Upper lobe of right lung (tissue), 1 donor: Measurements from ENCODE around the gene ILDR2. TPM values are rescaled to one million over a fixed set of nuclear protein-coding genes. Genes with fewer than 3 reads are reported as not detected.
A peak's percentile ranks its signal among the peaks of the same experiment; 100 is the strongest.

Experiments
- ATAC-seq: fragments of 200-7000 bp; cut with Tn5 transposase; one replicate; pipeline ENCODE4 v1.9.1; 2020; ENCODE audit warnings: mild to moderate bottlenecking, moderate library complexity
- DNase-seq: peaks from one replicate; pipeline ENCODE4 v3.0.0-alpha.2; 2020
- H3K27ac ChIP-seq: fragments of 200-600 bp; one replicate; pipeline ENCODE4 v1.8.0; 2022
- H3K27me3 ChIP-seq: fragments of 200-600 bp; one replicate; pipeline ENCODE4 v1.8.0; 2022; ENCODE audit warnings: mild to moderate bottlenecking
- H3K36me3 ChIP-seq: fragments of 200-600 bp; one replicate; pipeline ENCODE4 v1.8.0; 2022
- H3K4me1 ChIP-seq: fragments of 200-600 bp; one replicate; pipeline ENCODE4 v1.8.0; 2022
- H3K4me3 ChIP-seq: fragments of 200-600 bp; one replicate; pipeline ENCODE4 v1.8.0; 2022; ENCODE audit warnings: mild to moderate bottlenecking
- H3K9me3 ChIP-seq: fragments of 200-600 bp; one replicate; pipeline ENCODE4 v1.8.0; 2022
- CTCF ChIP-seq: fragments of 200-600 bp; IDR thresholded peaks from one replicate; pipeline ENCODE4 v1.8.0; 2022; ENCODE audit warnings: antibody characterized with exemption
- intact Hi-C: fragments of 100-400 bp; cut with DNase I; formaldehyde crosslinking; loops from one replicate; pipeline ENCODE4 v1.11.0; 2022
- long read RNA-seq: library from polyadenylated mRNA; unstranded; transcript quantifications from one replicate; pipeline ENCODE4 v2.0.0, GENCODE V29; 2021
- total RNA-seq: library from RNA; stranded (reverse); fragmentation: NEBNext Ultra II Directional; extraction: Animal tissue kit (Norgen Biotek cat#: 25700); gene quantifications from one replicate; pipeline ENCODE4 v1.2.1, GENCODE V29; 2021
- donor health status: DM: no; HTN: yes; CAD: no; lungs with severe emphysema.

Gene ILDR2
- 0.98 TPM for total RNA-seq
- long read RNA-seq, partial matches to known transcripts, result 0 of 3 reads
- long read RNA-seq, other reads (novel, unspliced or antisense), result 3 of 3 reads

GRCh38 chr1:166975361-166976129 lies at the start of gene ILDR2:
ILDR2 (minus strand) TSS chr1:166975540; CDS start chr1:166975268, 272 bp downstream.
- intact Hi-C loops, result no loop called here
- Histone ChIP-seq H3K4me1 (peaks cover 5% of the 10 kb centered on the region), H3K4me3 (peak within 1 kb of the TSS; percentile 67), H3K27me3 (peaks cover 40% of the 10 kb centered on the region), H3K9me3 (no peaks in the 10 kb centered on the region), H3K36me3 (no peaks in the 10 kb centered on the region), H3K27ac (no peak within 1 kb of the TSS)
- ATAC-seq (peak; percentile 84), DNase-seq (peak; percentile 82)
- no peak for TF ChIP-seq CTCF

- no peak overlapping the region for H3K27ac ChIP-seq
- H3K4me1 ChIP-seq, result no peaks in the 10 kb centered on the region
- no peaks in the 10 kb centered on the region for H3K36me3 ChIP-seq
- no peak for TF ChIP-seq CTCF
- no peak for DNase-seq
- no peaks in the 10 kb centered on the region for H3K27me3 ChIP-seq
- no peak for ATAC-seq
- H3K9me3 ChIP-seq, result no peaks in the 10 kb centered on the region
- no peak overlapping the region for H3K4me3 ChIP-seq
- intact Hi-C loops, result no loop called here
Measured at GRCh38 chr1:167022384-167022783, 47.0 kb upstream of the ILDR2 start.

GRCh38 chr1:167016100-167016750 lies 40.9 kb upstream of the ILDR2 start:
- TF ChIP-seq CTCF, result no peak
- no peaks in the 10 kb centered on the region for H3K36me3 ChIP-seq
- intact Hi-C loops, result no loop called here
- no peak for DNase-seq
- no peak overlapping the region for H3K27ac ChIP-seq
- H3K9me3 ChIP-seq, result no peaks in the 10 kb centered on the region
- ATAC-seq, result no peak
- no peaks in the 10 kb centered on the region for H3K4me1 ChIP-seq
- H3K4me3 ChIP-seq, result no peak overlapping the region
- no peaks in the 10 kb centered on the region for H3K27me3 ChIP-seq

- Histone ChIP-seq H3K4me1 (no peaks in the 10 kb centered on the region), H3K4me3 (no peak overlapping the region), H3K9me3 (no peaks in the 10 kb centered on the region), H3K27ac (no peak overlapping the region), H3K36me3 (no peaks in the 10 kb centered on the region), H3K27me3 (no peaks in the 10 kb centered on the region)
- intact Hi-C loops, result no loop called here
- no peak for ATAC-seq
- TF ChIP-seq CTCF, result no peak
- DNase-seq, result no peak
Measured at GRCh38 chr1:167013108-167013929, 38.0 kb upstream of the ILDR2 start.

GRCh38 chr1:167012570-167012969 lies 37.2 kb upstream of the ILDR2 start:
- no peak for ATAC-seq
- TF ChIP-seq CTCF, result no peak
- Histone ChIP-seq H3K4me1 (no peaks in the 10 kb centered on the region), H3K27me3 (no peaks in the 10 kb centered on the region), H3K27ac (no peak overlapping the region), H3K9me3 (no peaks in the 10 kb centered on the region), H3K36me3 (no peaks in the 10 kb centered on the region), H3K4me3 (no peak overlapping the region)
- intact Hi-C loops, result no loop called here
- DNase-seq, result no peak
